Upper lobe of right lung (tissue), 1 donor: ENCODE results near the gene USP32. TPM values are rescaled to one million over a fixed set of nuclear protein-coding genes. Genes with fewer than 3 reads are reported as not detected.

Experiments
- ATAC-seq: fragments of 200-7000 bp; cut with Tn5 transposase; one replicate; pipeline ENCODE4 v1.9.1; 2020; ENCODE audit warnings: mild to moderate bottlenecking, moderate library complexity
- DNase-seq: peaks from one replicate; pipeline ENCODE4 v3.0.0-alpha.2; 2020
- H3K27ac ChIP-seq: fragments of 200-600 bp; one replicate; pipeline ENCODE4 v1.8.0; 2022
- H3K27me3 ChIP-seq: fragments of 200-600 bp; one replicate; pipeline ENCODE4 v1.8.0; 2022; ENCODE audit warnings: mild to moderate bottlenecking
- H3K36me3 ChIP-seq: fragments of 200-600 bp; one replicate; pipeline ENCODE4 v1.8.0; 2022
- H3K4me1 ChIP-seq: fragments of 200-600 bp; one replicate; pipeline ENCODE4 v1.8.0; 2022
- H3K4me3 ChIP-seq: fragments of 200-600 bp; one replicate; pipeline ENCODE4 v1.8.0; 2022; ENCODE audit warnings: mild to moderate bottlenecking
- H3K9me3 ChIP-seq: fragments of 200-600 bp; one replicate; pipeline ENCODE4 v1.8.0; 2022
- CTCF ChIP-seq: fragments of 200-600 bp; IDR thresholded peaks from one replicate; pipeline ENCODE4 v1.8.0; 2022; ENCODE audit warnings: antibody characterized with exemption
- intact Hi-C: fragments of 100-400 bp; cut with DNase I; formaldehyde crosslinking; loops from one replicate; pipeline ENCODE4 v1.11.0; 2022
- total RNA-seq: library from RNA; stranded (reverse); fragmentation: NEBNext Ultra II Directional; extraction: Animal tissue kit (Norgen Biotek cat#: 25700); gene quantifications from one replicate; pipeline ENCODE4 v1.2.1, GENCODE V29; 2021
- donor health status: DM: no; HTN: yes; CAD: no; lungs with severe emphysema.

The USP32 gene
- total RNA-seq, 1 donor from 2014 or later, result 72.4 TPM

GRCh38 chr17:60284709-60285108 is 107.2 kb downstream of the USP32 start:
- H3K4me3 ChIP-seq, result no peak overlapping the region
- no peaks in the 10 kb centered on the region for H3K27me3 ChIP-seq
- no peak for ATAC-seq
- intact Hi-C loops, result no loop called here
- H3K4me1 ChIP-seq, result no peaks in the 10 kb centered on the region
- no peak for TF ChIP-seq CTCF
- no peak for DNase-seq
- peaks cover 21% of the 10 kb centered on the region for H3K36me3 ChIP-seq
- no peak overlapping the region for H3K27ac ChIP-seq
- H3K9me3 ChIP-seq, result no peaks in the 10 kb centered on the region

GRCh38 chr17:60283816-60284215 is 108.1 kb downstream of the USP32 start:
- ATAC-seq, result no peak
- intact Hi-C loops, result no loop called here
- no peak for TF ChIP-seq CTCF

GRCh38 chr17:60280673-60281072 is 111.3 kb downstream of the USP32 start:
- no peak for ATAC-seq
- no peaks in the 10 kb centered on the region for H3K36me3 ChIP-seq
- no peak for TF ChIP-seq CTCF
- H3K9me3 ChIP-seq, result no peaks in the 10 kb centered on the region
- intact Hi-C loops, result no loop called here
- no peak overlapping the region for H3K27ac ChIP-seq
- DNase-seq, result no peak
- H3K4me1 ChIP-seq, result no peaks in the 10 kb centered on the region
- no peaks in the 10 kb centered on the region for H3K27me3 ChIP-seq
- H3K4me3 ChIP-seq, result no peak overlapping the region

More at GRCh38 chr17:60283816-60284215, 108.1 kb downstream of the USP32 start:
- Histone ChIP-seq H3K4me1 (no peaks in the 10 kb centered on the region), H3K4me3 (no peak overlapping the region), H3K27me3 (no peaks in the 10 kb centered on the region), H3K9me3 (no peaks in the 10 kb centered on the region), H3K36me3 (peaks cover 16% of the 10 kb centered on the region), H3K27ac (no peak overlapping the region)
- DNase-seq, result no peak

GRCh38 chr17:60278237-60278636 is 113.7 kb downstream of the USP32 start:
- Histone ChIP-seq H3K27ac (no peak overlapping the region), H3K27me3 (no peaks in the 10 kb centered on the region), H3K4me3 (no peak overlapping the region), H3K36me3 (no peaks in the 10 kb centered on the region), H3K4me1 (no peaks in the 10 kb centered on the region), H3K9me3 (no peaks in the 10 kb centered on the region)
- DNase-seq, result no peak
- ATAC-seq, result no peak
- TF ChIP-seq CTCF, result no peak
- intact Hi-C loops, result no loop called here

GRCh38 chr17:60277258-60277657 is 114.7 kb downstream of the USP32 start:
- DNase-seq (no peak), ATAC-seq (no peak)
- Histone ChIP-seq H3K27me3 (no peaks in the 10 kb centered on the region), H3K36me3 (no peaks in the 10 kb centered on the region), H3K27ac (no peak overlapping the region), H3K4me1 (no peaks in the 10 kb centered on the region), H3K9me3 (no peaks in the 10 kb centered on the region), H3K4me3 (no peak overlapping the region)
- intact Hi-C loops, result no loop called here
- no peak for TF ChIP-seq CTCF

GRCh38 chr17:60269417-60269816 is 122.5 kb downstream of the USP32 start:
- Histone ChIP-seq H3K4me1 (no peaks in the 10 kb centered on the region), H3K36me3 (peaks cover 34% of the 10 kb centered on the region), H3K4me3 (no peak overlapping the region), H3K27me3 (no peaks in the 10 kb centered on the region), H3K27ac (no peak overlapping the region), H3K9me3 (no peaks in the 10 kb centered on the region)
- intact Hi-C loops, result no loop called here
- ATAC-seq, result no peak
- no peak for DNase-seq
- no peak for TF ChIP-seq CTCF
